GM10266 (cell line): ENCODE results near the gene EVX1.
A peak's percentile ranks its signal among the peaks of the same experiment; 100 is the strongest.

ENCODE experiments used
- DNase-seq: peaks from one replicate; pipeline ENCODE4 v3.0.0; 2012; ENCODE audit errors: extremely low spot score
- TF ChIP-seq, protein P1 (sequence below): IDR thresholded peaks from 2 replicates; pipeline ENCODE4 v1.5.1; 2012; ENCODE audit warnings: mild to moderate bottlenecking, low read depth; ENCODE audit not compliant: control insufficient read depth, insufficient read depth; ENCODE audit errors: missing control alignments

Gene EVX1

DNA sequence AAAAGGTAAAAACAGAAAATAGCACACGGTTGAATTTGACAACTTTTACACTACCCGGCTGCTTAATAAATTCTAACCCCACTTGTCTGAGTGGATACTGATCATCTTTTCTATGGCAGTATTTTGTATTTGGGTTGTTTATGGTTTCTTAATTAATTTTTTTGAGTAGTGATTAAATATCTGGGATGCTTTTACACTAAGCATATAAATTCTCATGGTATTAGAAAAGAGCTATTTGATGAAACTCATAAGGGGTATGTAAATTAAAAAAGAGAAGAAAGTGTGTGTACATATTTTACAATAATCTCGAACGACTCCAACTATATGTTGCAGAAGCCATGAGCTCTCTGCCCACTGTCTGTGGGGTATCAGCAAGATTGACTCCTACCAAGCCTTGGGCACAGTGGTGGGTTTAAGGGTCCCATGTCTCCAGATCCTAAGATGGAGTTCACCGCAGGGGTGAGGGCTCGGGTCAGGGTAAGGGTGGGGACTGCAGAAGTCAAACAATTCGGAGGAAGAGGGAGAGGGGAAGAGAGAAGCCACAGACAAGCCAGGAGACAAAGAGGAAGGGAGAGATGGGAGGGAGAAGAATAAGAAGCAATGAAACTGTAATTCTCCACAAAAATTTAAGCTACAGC lies 35.1 kb upstream of the EVX1 start:
- no peak for DNase-seq
- TF ChIP-seq, protein P1, sequence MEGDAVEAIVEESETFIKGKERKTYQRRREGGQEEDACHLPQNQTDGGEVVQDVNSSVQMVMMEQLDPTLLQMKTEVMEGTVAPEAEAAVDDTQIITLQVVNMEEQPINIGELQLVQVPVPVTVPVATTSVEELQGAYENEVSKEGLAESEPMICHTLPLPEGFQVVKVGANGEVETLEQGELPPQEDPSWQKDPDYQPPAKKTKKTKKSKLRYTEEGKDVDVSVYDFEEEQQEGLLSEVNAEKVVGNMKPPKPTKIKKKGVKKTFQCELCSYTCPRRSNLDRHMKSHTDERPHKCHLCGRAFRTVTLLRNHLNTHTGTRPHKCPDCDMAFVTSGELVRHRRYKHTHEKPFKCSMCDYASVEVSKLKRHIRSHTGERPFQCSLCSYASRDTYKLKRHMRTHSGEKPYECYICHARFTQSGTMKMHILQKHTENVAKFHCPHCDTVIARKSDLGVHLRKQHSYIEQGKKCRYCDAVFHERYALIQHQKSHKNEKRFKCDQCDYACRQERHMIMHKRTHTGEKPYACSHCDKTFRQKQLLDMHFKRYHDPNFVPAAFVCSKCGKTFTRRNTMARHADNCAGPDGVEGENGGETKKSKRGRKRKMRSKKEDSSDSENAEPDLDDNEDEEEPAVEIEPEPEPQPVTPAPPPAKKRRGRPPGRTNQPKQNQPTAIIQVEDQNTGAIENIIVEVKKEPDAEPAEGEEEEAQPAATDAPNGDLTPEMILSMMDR, result no peak

- no peak for DNase-seq
- TF ChIP-seq, protein P1, result no peak
Observed at GRCh38 chr7:27208998-27209397, 33.6 kb upstream of the EVX1 start.

DNA sequence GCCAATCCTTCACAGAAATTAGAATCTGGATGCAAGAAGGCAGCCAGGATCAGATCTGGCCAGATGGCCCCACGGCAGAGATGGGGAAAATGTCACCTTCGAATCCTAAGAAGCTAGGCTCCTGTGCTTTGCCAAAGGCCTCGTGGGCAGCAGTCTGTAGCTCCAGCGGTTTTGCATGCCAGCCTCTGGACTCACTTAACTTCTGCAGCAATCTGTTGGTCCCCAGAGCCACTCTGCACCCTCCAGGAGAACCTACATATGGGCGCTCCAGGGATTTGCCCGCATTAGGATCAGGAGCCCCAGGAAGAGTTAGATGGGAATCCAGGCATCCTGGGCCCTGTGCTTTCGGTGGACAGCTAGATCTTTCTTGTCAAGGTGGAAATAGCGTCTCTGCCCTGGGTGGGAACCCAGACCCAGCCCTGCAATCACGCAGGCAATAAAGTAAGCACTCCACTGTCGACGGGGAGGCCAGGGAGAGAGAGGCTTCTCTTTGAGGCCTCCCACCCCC lies 32.6 kb upstream of the EVX1 start:
- no peak for DNase-seq

GRCh38 chr7:27210441-27211083 lies 32.0 kb upstream of the EVX1 start:
- TF ChIP-seq, protein P1, result peak; percentile 72
- DNase-seq, result peak; percentile 81

More for the DNA sequence above, 32.6 kb upstream of the EVX1 start:
- TF ChIP-seq, protein P1, result no peak

GRCh38 chr7:27211084-27211446 lies 31.5 kb upstream of the EVX1 start:
- no peak for DNase-seq
- TF ChIP-seq, protein P1, result no peak

DNA sequence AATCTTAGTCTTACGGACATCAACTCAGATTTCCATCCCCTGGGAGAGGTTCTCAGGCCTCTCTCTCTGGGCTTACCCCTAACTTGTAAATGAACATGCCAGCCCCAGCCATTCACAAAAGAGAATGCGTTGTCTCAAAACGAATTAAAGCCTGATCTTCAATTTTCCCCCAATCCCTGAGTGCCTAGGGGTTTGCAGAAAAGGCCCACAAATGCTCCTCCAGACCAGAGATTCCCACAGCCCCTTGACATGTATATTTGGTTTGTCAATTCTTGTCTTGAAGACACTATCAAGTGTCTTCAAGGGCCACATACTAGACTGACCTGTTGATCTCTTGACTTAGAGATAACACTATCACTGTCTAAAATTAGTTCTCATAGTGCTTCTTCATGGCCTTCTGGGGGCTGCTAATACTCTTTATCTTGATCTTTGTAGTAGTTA lies 30.8 kb upstream of the EVX1 start:
- no peak for DNase-seq
- TF ChIP-seq, protein P1, result no peak
